Measurements from ENCODE around the gene CLDN5. TPM values are rescaled to one million over a fixed set of nuclear protein-coding genes. Genes with fewer than 3 reads are reported as not detected.

CLDN5 gene
- total and polyA plus RNA-seq, 2 of the 8 experiments (the other 6 are each of a cell fraction or from before 2014, with no cell fraction given) = 1.2 to 1.6 TPM

GRCh38 chr22:19554834-19555404 is 30.7 kb upstream of the CLDN5 start (continued):
- no peak for TF ChIP-seq POLR2A (IDR thresholded peaks at IDR 0.05; ENCODE audit: control extremely low read depth in 1 of 2, low read depth in 2 of 2, low read length in 2 of 2)
- no peak for TF ChIP-seq BACH1 (IDR thresholded peaks at IDR 0.05; ENCODE audit: low read length)
- no peak for TF ChIP-seq RXRA (IDR thresholded peaks at IDR 0.05; ENCODE audit: insufficient read depth, low read depth, low read length)
- no peak for TF ChIP-seq KDM5A (IDR thresholded peaks at IDR 0.05; ENCODE audit: low read length)
- peak in 1 of 2 experiments; percentile 58; a peak in 1 of 3 replicates for TF ChIP-seq EP300 (IDR thresholded peaks at IDR 0.05; ENCODE audit: borderline replicate concordance in 1 of 2, low read depth in 2 of 2, low read length in 2 of 2)

All from H1 (cell line).